HG03097 (cell line): ENCODE data around the gene PRKCE.

Experiments used
- ATAC-seq: cut with Tn5 transposase; IDR thresholded peaks from one replicate; pipeline ENCODE4 v1.9.1; 2021; ENCODE audit not compliant: unreplicated experiment, low FRiP score

The PRKCE gene

GRCh38 chr2:46051085-46051484, 399.6 kb downstream of the PRKCE start:
- no peak for ATAC-seq

GRCh38 chr2:46053564-46053963, 402.1 kb downstream of the PRKCE start:
- ATAC-seq, result no peak

GRCh38 chr2:46056541-46056940, 405.1 kb downstream of the PRKCE start:
- ATAC-seq, result no peak

- no peak for ATAC-seq
These were observed 406.7 kb downstream of the PRKCE start for GRCh38 chr2:46058140-46058539.

- ATAC-seq, result no peak
These were observed 411.4 kb downstream of the PRKCE start for GRCh38 chr2:46062637-46063412.

GRCh38 chr2:46064396-46064795, 412.9 kb downstream of the PRKCE start:
- no peak for ATAC-seq

GRCh38 chr2:46065152-46065551, 413.7 kb downstream of the PRKCE start:
- ATAC-seq, result no peak

- ATAC-seq, result no peak
These were observed 414.6 kb downstream of the PRKCE start for GRCh38 chr2:46066116-46066515.

- ATAC-seq, result no peak
These were observed 415.1 kb downstream of the PRKCE start for GRCh38 chr2:46066601-46067000.

- no peak for ATAC-seq
These were observed 415.6 kb downstream of the PRKCE start for GRCh38 chr2:46067062-46067461.

GRCh38 chr2:46067501-46068305, 416.2 kb downstream of the PRKCE start:
- no peak for ATAC-seq

- ATAC-seq, result no peak
These were observed 417.2 kb downstream of the PRKCE start for GRCh38 chr2:46068636-46069035.

GRCh38 chr2:46071074-46071473, 419.6 kb downstream of the PRKCE start:
- no peak for ATAC-seq

- ATAC-seq, result no peak
These were observed 420.8 kb downstream of the PRKCE start for GRCh38 chr2:46072101-46072820.

- no peak for ATAC-seq
These were observed 422.1 kb downstream of the PRKCE start for GRCh38 chr2:46073540-46074046.

- no peak for ATAC-seq
These were observed 423.0 kb downstream of the PRKCE start for GRCh38 chr2:46074501-46074900.

- no peak for ATAC-seq
These were observed 424.4 kb downstream of the PRKCE start for GRCh38 chr2:46075848-46076247.

- no peak for ATAC-seq
These were observed 424.8 kb downstream of the PRKCE start for GRCh38 chr2:46076251-46076650.

GRCh38 chr2:46076875-46077274, 425.4 kb downstream of the PRKCE start:
- no peak for ATAC-seq

- ATAC-seq, result no peak
These were observed 426.1 kb downstream of the PRKCE start for GRCh38 chr2:46077522-46078107.
